Measurements from ENCODE around the gene ATP1A4. TPM values are rescaled to one million over a fixed set of nuclear protein-coding genes. Genes with fewer than 3 reads are reported as not detected.

ATP1A4 gene
- total and polyA plus RNA-seq, 2 of the 8 experiments (the other 6 are each of a cell fraction or from before 2014, with no cell fraction given): 0.48 to 0.61 TPM

DNA sequence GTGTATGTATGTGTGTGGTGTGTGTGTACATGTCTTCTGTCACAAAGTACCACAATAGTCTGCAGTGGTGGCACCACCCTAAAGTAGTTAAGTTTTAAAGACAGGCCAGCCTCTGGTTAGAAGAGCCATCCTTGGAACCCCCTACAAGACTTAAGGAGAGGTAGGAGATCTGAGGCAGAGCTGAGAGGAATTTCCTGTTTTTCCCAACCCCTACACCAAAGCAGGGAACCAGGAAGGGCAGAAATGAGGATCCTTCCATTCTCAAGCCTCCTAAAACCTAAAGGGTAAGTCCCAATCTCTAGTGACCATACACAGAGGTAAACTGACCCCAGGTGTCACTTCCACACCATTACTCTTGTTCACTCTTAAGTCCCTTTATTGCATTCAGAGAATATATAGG, 64.9 kb downstream of the ATP1A4 start:
- Histone ChIP-seq H2BK15ac (ENCODE audit: low read length) (no peak overlapping the region), H2BK20ac (ENCODE audit: low read length) (no peak overlapping the region), H3K14ac (ENCODE audit: insufficient read length) (no peak overlapping the region), H3K4me1 (replicated peaks in 1 of 4; ENCODE audit: control insufficient read depth in 3 of 4, insufficient read depth in 4 of 4, low read length in 3 of 4) (peaks cover 0 to 2% (median 0%) of the 10 kb centered on the region in 4 experiments; a peak in 2 of 7 replicates), H3K4me2 (ENCODE audit: insufficient read depth in 1 of 2, low read depth in 2 of 2, low read length in 2 of 2) (no peak overlapping the region), H3K27me3 (replicated peaks in 1 of 4; ENCODE audit: control insufficient read depth in 3 of 4, extremely low read depth in 1 of 4, insufficient read depth in 3 of 4, low read length in 3 of 4) (no peaks in the 10 kb centered on the region), H3K4me3 (ENCODE audit: extremely low read depth in 1 of 4, insufficient read depth in 2 of 4, low read depth in 3 of 4, low read length in 4 of 4) (no peak overlapping the region), H4K5ac (ENCODE audit: insufficient read length, low read depth, low read length) (no peak overlapping the region), H3K23me2 (ENCODE audit: low read depth, low read length) (no peaks in the 10 kb centered on the region), H4K8ac (ENCODE audit: extremely low read depth, insufficient read depth, low read length) (no peak overlapping the region), H2BK5ac (ENCODE audit: low read depth, low read length) (no peak overlapping the region), H3K27ac (ENCODE audit: low read depth, low read length) (no peak overlapping the region), H2AFZ (ENCODE audit: low read length) (no peak overlapping the region), H3K18ac (ENCODE audit: extremely low read depth, low read length) (no peak overlapping the region), H4K20me1 (replicated peaks in 1 of 2; ENCODE audit: control insufficient read depth in 1 of 2, insufficient read depth in 2 of 2, low read length in 2 of 2) (peaks cover 5 to 7% of the 10 kb centered on the region in 2 experiments), H3K79me1 (ENCODE audit: low read depth, low read length) (0 out of 2 replicates have a peak, but pooled peaks cover 3% of the 10 kb centered on the region), H4K91ac (replicated peaks; ENCODE audit: insufficient read length, low read length) (no peak overlapping the region), H3K23ac (ENCODE audit: insufficient read length) (no peak overlapping the region), H3K9me3 (ENCODE audit: insufficient read depth in 2 of 2, low read depth in 1 of 2, low read length in 1 of 2) (no peaks in the 10 kb centered on the region), H3K56ac (replicated peaks; ENCODE audit: insufficient read length, low read depth, low read length) (no peak overlapping the region), H2AK5ac (ENCODE audit: low read depth, low read length) (no peak overlapping the region), H2BK120ac (replicated peaks; ENCODE audit: low read depth, low read length) (no peak overlapping the region), H3K36me3 (ENCODE audit: control insufficient read depth in 2 of 4, insufficient read depth in 4 of 4, low read length in 3 of 4) (peaks cover 26 to 76% (median 70%) of the 10 kb centered on the region in 4 experiments), H2BK12ac (ENCODE audit: low read depth, low read length) (no peak overlapping the region), H3K79me2 (ENCODE audit: control insufficient read depth in 1 of 2, insufficient read depth in 2 of 2, low read length in 2 of 2) (no peaks in the 10 kb centered on the region), H3K4ac (replicated peaks; ENCODE audit: insufficient read length, low read depth, low read length) (no peak overlapping the region), H3K9ac (replicated peaks in 1 of 4; ENCODE audit: extremely low read depth in 1 of 4, low read depth in 3 of 4, low read length in 3 of 4) (no peak overlapping the region)
- no peak for TF ChIP-seq TBP (IDR thresholded peaks at IDR 0.05; ENCODE audit: low read depth, low read length)
- no peak for TF ChIP-seq GABPA (IDR thresholded peaks at IDR 0.05; ENCODE audit: borderline replicate concordance, insufficient read depth, low read length)
- no peak for TF ChIP-seq KDM1A (IDR thresholded peaks at IDR 0.05; ENCODE audit: borderline replicate concordance, low read length)
- TF ChIP-seq BCL11A (IDR thresholded peaks at IDR 0.05; ENCODE audit: low read depth in 2 of 2, low read length in 2 of 2): no peak
- no peak for TF ChIP-seq GTF2F1 (IDR thresholded peaks at IDR 0.05; ENCODE audit: borderline replicate concordance, low read depth, low read length)
- 0 out of 3 replicates have a peak, but pooled peaks of 1 of the 2 experiments have one; percentile 5 for TF ChIP-seq POLR2A (IDR thresholded peaks at IDR 0.05; ENCODE audit: control extremely low read depth in 1 of 2, low read depth in 2 of 2, low read length in 2 of 2)
- TF ChIP-seq, protein P1, sequence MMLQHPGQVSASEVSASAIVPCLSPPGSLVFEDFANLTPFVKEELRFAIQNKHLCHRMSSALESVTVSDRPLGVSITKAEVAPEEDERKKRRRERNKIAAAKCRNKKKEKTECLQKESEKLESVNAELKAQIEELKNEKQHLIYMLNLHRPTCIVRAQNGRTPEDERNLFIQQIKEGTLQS (IDR thresholded peaks at IDR 0.05; ENCODE audit: insufficient read depth, low read depth, low read length): no peak
- no peak for TF ChIP-seq SAP30 (IDR thresholded peaks at IDR 0.05; ENCODE audit: insufficient read depth, insufficient replicate concordance, low read length)
- ChIA-PET CTCF (ENCODE audit: partially characterized antibody) (interaction anchor here (0.7 to 20.4 kb wide), 9 partner anchors 9 to 115 kb away, joined by 3 to 257 read pairs (median 5); no protein-coding TSS in a partner anchor), POLR2A (ENCODE audit: partially characterized antibody) (interaction anchor here (0.6 to 2.8 kb wide), 9 partner anchors 9 to 49 kb away, joined by 3 to 8 read pairs (median 4); partner anchors contain the start of genes DCAF8 and PEA15)
- DNase-seq (ENCODE audit: low read depth in 1 of 2, low spot score in 2 of 2) (no peak), FAIRE-seq (no peak)
